Measurements from ENCODE around the gene CELSR1.

Gene CELSR1

DNA sequence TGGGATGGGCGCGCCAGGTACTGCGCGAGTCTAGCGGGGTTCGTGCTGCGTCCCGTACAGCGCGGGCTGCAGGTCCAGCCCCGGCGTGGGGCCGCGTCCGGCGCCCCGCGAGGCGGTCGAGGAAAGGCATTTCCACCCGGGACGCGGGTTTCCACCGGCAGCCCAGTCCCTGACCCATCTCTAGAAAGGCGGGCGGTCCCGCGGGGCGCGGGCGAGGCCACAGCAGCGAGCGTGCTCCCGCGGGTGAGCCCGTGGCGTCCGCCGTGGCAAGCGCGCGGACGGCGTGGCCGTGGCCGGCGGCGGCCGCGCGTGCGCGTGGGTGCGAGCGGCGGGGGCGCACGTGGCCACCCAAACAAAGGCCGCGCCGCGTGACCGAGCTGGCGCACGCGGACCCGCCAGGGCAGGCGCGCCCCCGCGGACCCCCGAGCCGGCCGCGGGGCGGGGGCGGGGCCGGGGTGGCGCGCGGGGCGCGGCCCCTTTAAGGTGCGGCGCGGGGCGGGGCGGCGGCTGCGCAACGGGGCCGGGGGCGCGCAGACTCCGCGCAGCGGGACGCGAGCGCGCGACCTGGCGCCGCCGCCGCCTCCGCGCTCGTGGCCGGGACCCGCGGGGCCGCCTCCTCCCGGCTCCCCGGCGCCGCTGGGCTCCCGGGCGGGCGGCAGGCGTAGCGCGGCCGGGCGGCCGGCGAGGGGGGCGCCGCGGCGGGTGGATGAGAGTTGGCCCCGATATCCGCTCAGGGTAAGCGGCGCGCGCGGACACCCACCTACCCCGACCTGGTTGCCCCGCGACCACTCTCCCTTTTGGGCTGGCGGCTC, 39.3 kb upstream of the CELSR1 start:
- in situ Hi-C loops (cut with HindIII; ENCODE audit: low sequenced_read_pairs): no loop called here

DNA sequence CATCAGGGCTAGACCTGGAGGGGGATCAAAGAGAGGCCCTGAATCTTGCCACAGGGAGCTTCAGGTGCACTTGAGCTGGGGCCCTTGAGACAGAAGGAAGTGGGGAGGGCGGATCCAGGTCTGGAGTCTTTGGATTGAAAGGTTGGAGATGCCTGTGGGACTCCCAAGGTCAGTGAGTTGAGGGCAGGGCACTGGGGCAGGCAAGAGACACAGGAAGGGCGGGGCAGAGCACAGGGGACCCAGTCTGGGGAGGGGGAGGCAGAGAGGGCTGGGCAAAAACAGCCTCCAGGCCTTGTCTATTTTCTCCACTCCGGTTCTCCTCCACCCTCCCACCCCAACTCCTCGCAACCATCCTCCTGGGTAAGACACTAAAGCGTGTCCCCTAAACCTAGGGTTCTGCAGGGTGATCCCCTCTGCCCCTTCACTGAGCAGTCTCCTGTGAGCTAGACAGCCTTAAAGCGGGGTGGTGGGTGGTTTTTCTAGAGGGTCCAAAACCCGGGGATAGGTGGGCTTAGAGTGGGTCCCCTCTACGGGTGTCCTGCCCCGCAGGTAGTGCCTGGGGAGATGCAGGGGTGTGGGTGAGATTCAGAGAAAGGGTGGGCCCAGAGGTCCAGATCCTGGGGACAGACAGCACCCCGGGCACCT, 38.6 kb upstream of the CELSR1 start:
- in situ Hi-C loops (cut with HindIII; ENCODE audit: low sequenced_read_pairs): no loop called here

- in situ Hi-C loops (cut with HindIII; ENCODE audit: low sequenced_read_pairs): loop anchor here (25.0 kb wide), 1 partner anchor 138 kb away; no protein-coding TSS in a partner anchor
These were observed 37.8 kb upstream of the CELSR1 start for GRCh38 chr22:46574993-46575910.

- in situ Hi-C loops (cut with HindIII; ENCODE audit: low sequenced_read_pairs): loop anchor here (25.0 kb wide), 1 partner anchor 137 kb away; no protein-coding TSS in a partner anchor
These were observed 37.1 kb upstream of the CELSR1 start for GRCh38 chr22:46574438-46574992.

- in situ Hi-C loops (cut with HindIII; ENCODE audit: low sequenced_read_pairs): loop anchor here (25.0 kb wide), 1 partner anchor 137 kb away; no protein-coding TSS in a partner anchor
These were observed 36.5 kb upstream of the CELSR1 start for GRCh38 chr22:46573781-46574437.

GRCh38 chr22:46572911-46573780, 35.7 kb upstream of the CELSR1 start:
- in situ Hi-C loops (cut with HindIII; ENCODE audit: low sequenced_read_pairs): loop anchor here (25.0 kb wide), 1 partner anchor 136 kb away; no protein-coding TSS in a partner anchor

DNA sequence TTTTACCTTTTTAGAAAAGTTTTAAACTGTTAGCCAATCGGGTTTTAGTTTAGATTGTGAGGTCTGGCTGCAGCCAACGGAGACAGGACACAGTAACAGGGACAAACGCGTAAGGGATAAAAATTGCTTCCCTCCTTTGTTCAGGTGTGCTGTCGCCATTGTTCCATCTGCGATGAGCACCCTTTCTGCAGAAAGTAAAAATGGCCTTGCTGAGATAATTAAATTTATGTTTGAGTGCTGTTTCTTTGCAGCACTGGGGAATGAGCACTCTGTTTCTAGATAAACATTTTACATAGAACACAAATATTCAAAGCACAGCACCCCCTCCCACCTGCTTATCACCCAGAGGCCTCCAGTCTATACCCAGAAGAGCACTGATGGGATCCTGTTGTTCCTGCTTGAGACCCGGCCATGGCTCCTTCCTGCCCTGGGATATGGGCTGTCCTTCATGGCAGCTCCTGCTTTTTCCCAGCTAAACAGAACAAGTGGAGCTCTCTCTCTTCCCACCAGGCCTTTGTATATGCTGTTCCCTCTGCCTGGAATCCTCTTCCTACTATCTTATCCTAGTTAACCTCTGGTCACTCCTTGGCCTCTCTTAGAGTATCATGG, 34.3 kb upstream of the CELSR1 start:
- in situ Hi-C loops (cut with HindIII; ENCODE audit: low sequenced_read_pairs): loop anchor here (25.0 kb wide), 1 partner anchor 134 kb away; no protein-coding TSS in a partner anchor

DNA sequence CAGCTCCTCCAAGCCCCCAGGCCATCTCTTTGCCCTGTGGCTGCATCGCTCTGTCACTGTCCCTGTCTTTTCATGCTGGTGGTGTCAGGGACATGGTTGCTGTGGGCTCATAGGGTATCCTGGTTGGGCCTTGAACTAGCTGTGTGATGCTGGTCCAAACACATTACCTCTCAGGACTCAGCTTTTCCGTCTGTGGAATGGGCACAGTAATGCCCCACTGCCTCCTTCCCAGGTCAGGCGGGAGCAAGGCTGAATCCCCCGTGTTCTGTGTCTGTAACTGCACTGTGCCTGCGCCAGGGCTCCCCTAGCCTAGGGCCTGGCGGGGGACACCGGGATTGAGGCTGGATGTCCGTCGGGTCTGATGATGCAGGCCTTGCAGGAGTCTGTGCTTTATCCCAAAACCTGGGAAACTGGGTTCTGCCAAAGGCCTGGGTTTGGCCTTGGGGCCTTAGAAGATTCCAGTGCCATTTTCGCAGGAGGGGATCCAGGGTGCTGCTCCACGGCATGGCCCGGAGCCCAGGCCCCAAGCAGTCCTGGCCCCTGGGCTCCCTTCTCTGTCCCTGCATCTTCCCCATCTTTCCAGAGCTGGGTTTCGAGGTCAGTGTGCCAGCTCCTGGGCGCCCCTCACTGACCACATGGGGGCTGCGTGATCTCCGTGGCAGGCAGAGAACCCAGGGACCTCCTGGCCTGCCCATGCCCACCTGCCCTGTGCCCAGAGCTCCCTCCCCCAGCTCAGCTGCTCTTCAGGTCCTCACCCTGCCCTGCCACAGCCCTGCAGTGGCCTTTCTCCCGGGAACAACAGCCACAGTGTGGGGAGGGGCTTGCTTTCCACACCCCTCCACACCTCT, 32.7 kb upstream of the CELSR1 start:
- in situ Hi-C loops (cut with HindIII; ENCODE audit: low sequenced_read_pairs): loop anchor here (25.0 kb wide), 1 partner anchor 133 kb away; no protein-coding TSS in a partner anchor

DNA sequence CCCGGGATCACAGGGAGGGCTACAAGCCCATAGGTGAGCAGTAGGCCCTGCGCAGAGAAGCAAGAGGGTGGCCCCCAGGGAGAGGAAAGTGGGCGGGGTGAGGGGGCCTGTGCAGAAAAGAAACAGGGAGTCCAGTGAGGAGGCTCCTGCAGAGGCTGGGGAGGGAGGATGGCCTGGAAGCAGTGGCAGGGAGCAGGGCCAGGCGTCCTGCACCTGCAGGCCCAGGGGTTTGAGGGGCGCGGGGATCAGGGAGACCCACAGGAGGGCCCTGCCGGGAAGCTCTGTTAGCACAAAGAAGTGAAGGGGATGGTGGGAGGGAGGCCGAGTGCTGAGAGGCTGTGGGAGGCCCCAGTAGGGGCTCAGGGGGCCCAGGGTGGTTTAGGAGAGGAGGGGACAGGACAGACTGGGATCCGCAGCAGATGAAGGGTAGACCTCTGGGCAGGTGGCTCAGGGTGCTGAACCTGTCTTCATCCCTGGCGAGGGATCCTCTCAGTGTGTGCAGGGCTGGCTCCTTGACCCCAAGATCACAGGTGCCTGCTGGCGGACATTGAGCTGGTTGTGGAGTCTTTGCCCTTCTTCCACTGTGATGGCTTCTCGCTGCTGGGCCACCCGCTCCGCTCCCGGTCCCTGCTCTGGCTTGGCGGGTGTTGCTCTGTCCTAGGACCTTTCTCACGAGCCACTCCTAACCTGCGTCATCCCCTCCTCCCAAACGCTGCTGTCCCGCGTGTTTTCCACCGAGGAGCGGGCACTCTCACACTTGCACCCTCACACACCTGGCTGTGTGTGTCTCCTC, 31.8 kb upstream of the CELSR1 start:
- in situ Hi-C loops (cut with HindIII; ENCODE audit: low sequenced_read_pairs): loop anchor here (25.0 kb wide), 1 partner anchor 132 kb away; no protein-coding TSS in a partner anchor

DNA sequence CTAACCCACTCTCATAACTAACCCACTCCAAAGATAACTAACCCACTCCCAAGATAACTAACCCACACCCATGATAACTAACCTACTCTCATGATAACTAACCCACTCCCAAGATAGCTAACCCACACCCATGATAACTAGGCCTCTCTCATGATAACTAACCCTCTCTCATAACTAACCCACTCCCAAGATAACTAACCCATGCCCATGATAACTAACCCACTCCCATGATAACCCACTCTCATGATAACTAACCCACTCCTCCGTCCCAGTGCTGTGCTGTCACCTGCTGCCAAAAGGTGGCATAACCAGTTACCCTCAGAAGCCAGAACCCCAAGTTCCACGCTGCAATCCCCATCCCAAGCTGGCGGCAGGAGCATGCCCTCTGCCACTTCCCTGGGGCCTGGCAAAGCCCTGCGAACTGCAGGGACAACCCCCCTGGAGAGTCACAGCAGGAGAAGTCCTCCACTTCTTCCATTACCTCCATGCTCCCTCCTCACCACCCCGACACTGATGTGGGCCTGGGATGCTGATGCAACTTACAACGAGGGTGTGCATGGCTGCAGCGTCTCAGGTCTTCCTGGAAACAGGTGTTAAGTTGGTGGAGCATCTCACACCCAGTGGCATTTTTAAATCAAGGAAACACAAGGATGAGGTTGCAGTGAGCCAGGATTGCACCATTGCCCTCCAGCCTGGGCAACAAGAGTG, 30.8 kb upstream of the CELSR1 start:
- in situ Hi-C loops (cut with HindIII; ENCODE audit: low sequenced_read_pairs): loop anchor here (25.0 kb wide), 1 partner anchor 131 kb away; no protein-coding TSS in a partner anchor

DNA sequence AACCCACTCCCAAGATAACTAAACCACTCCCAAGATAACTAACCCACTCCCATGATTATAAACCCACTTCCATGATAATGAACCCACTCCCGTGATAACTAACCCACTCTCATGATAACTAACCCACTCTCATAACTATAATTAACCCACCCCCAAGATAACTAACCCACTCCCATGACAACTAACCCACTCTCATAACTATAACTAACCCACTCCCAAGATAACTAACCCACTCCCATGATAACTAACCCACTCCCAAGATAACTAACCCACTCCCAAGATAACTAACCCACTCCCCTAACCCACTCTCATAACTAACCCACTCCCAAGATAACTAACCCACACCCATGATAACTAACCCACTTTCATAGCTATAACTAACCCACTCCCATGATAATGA, 30.1 kb upstream of the CELSR1 start:
- in situ Hi-C loops (cut with HindIII; ENCODE audit: low sequenced_read_pairs): loop anchor here (25.0 kb wide), 1 partner anchor 130 kb away; no protein-coding TSS in a partner anchor

- in situ Hi-C loops (cut with HindIII; ENCODE audit: low sequenced_read_pairs): loop anchor here (25.0 kb wide), 1 partner anchor 127 kb away; no protein-coding TSS in a partner anchor
These were observed 26.8 kb upstream of the CELSR1 start for GRCh38 chr22:46564084-46564714.

GRCh38 chr22:46563381-46564083, 26.1 kb upstream of the CELSR1 start:
- in situ Hi-C loops (cut with HindIII; ENCODE audit: low sequenced_read_pairs): loop anchor here (25.0 kb wide), 1 partner anchor 126 kb away; no protein-coding TSS in a partner anchor

- in situ Hi-C loops (cut with HindIII; ENCODE audit: low sequenced_read_pairs): loop anchor here (25.0 kb wide), 1 partner anchor 124 kb away; no protein-coding TSS in a partner anchor
These were observed 24.1 kb upstream of the CELSR1 start for GRCh38 chr22:46561435-46561905.

Measured in DLD1 (cell line).